ENCODE results near the gene NUCB1. TPM values are rescaled to one million over a fixed set of nuclear protein-coding genes. Genes with fewer than 3 reads are reported as not detected.

The NUCB1 gene
- total and polyA plus RNA-seq, 8 donors, result 68.9 to 503 (median 123) TPM

- 9 to 17% (median 13%) methylated on average over 19 of the region's 19 CpGs for WGBS, 5 donors
- Histone ChIP-seq H3K36me3 (peaks cover 18 to 37% (median 33%) of the 10 kb centered on the region in 4 donors), H3K4me1 (peaks cover 42 to 91% (median 67%) of the 10 kb centered on the region in 4 donors), H3K27ac (peak overlapping the region; percentile 93 to 97 (median 96)), H3K27me3 (no peaks in the 10 kb centered on the region), H3K4me3 (peak overlapping the region; percentile 77 to 98 (median 90)), H3K9me3 (no peaks in the 10 kb centered on the region)
- intact Hi-C loops (cut with DNase I; ENCODE audit: low total_unique reads), result no loop called here
- TF ChIP-seq EP300 (IDR thresholded peaks at IDR 0.05), result no peak
- no peak for TF ChIP-seq POLR2AphosphoS5 (IDR thresholded peaks at IDR 0.05)
- TF ChIP-seq, protein P1, sequence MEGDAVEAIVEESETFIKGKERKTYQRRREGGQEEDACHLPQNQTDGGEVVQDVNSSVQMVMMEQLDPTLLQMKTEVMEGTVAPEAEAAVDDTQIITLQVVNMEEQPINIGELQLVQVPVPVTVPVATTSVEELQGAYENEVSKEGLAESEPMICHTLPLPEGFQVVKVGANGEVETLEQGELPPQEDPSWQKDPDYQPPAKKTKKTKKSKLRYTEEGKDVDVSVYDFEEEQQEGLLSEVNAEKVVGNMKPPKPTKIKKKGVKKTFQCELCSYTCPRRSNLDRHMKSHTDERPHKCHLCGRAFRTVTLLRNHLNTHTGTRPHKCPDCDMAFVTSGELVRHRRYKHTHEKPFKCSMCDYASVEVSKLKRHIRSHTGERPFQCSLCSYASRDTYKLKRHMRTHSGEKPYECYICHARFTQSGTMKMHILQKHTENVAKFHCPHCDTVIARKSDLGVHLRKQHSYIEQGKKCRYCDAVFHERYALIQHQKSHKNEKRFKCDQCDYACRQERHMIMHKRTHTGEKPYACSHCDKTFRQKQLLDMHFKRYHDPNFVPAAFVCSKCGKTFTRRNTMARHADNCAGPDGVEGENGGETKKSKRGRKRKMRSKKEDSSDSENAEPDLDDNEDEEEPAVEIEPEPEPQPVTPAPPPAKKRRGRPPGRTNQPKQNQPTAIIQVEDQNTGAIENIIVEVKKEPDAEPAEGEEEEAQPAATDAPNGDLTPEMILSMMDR (IDR thresholded peaks at IDR 0.05), result no peak
- TF ChIP-seq POLR2A (IDR thresholded peaks at IDR 0.05), result no peak
- peak in 1 of 2 donors; percentile 56 for DNase-seq
Observed at GRCh38 chr19:48964205-48965039, 64.3 kb downstream of the NUCB1 start.

DNA sequence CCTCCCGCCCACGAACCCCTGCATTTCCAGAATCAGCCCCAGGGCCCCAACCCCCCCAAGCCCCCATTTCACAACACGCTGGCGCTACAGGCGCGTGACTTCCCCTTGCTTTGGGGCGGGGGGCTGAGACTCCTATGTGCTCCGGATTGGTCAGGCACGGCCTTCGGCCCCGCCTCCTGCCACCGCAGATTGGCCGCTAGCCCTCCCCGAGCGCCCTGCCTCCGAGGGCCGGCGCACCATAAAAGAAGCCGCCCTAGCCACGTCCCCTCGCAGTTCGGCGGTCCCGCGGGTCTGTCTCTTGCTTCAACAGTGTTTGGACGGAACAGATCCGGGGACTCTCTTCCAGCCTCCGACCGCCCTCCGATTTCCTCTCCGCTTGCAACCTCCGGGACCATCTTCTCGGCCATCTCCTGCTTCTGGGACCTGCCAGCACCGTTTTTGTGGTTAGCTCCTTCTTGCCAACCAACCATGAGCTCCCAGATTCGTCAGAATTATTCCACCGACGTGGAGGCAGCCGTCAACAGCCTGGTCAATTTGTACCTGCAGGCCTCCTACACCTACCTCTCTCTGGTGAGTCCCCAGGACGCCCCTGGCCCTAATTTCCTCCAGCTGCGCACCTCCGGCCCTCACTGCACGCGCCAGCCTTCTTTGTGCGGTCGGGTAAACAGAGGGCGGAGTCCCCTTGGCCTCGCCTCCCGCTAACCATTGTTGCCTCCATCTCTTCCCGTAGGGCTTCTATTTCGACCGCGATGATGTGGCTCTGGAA lies 65.1 kb downstream of the NUCB1 start, which contains the start of gene FTL:
TSS of gene FTL (plus strand) at position 270 of the 766 bp plus-strand sequence. CDS start at position 469, 199 bp downstream.
- WGBS, 5 donors, result 0% methylated on average over 39 to 52 of the region's 52 CpGs
- Histone ChIP-seq H3K9me3 (no peaks in the 10 kb centered on the region), H3K36me3 (peaks cover 26 to 45% (median 41%) of the 10 kb centered on the region in 4 donors), H3K4me1 (peaks cover 42 to 88% (median 66%) of the 10 kb centered on the region in 4 donors), H3K27me3 (no peaks in the 10 kb centered on the region), H3K27ac (peak within 1 kb of the TSS; percentile 93 to 97 (median 96)), H3K4me3 (peak within 1 kb of the TSS; percentile 77 to 98 (median 90))
- peak; percentile 99 for DNase-seq
- no peak for TF ChIP-seq EP300 (IDR thresholded peaks at IDR 0.05)
- TF ChIP-seq POLR2AphosphoS5 (IDR thresholded peaks at IDR 0.05), result peak; percentile 95 to 100 (median 100)
- peak in 2 of 4 donors; percentile 97 to 98 for TF ChIP-seq POLR2A (IDR thresholded peaks at IDR 0.05)
- intact Hi-C loops (cut with DNase I; ENCODE audit: low total_unique reads), result no loop called here

DNA sequence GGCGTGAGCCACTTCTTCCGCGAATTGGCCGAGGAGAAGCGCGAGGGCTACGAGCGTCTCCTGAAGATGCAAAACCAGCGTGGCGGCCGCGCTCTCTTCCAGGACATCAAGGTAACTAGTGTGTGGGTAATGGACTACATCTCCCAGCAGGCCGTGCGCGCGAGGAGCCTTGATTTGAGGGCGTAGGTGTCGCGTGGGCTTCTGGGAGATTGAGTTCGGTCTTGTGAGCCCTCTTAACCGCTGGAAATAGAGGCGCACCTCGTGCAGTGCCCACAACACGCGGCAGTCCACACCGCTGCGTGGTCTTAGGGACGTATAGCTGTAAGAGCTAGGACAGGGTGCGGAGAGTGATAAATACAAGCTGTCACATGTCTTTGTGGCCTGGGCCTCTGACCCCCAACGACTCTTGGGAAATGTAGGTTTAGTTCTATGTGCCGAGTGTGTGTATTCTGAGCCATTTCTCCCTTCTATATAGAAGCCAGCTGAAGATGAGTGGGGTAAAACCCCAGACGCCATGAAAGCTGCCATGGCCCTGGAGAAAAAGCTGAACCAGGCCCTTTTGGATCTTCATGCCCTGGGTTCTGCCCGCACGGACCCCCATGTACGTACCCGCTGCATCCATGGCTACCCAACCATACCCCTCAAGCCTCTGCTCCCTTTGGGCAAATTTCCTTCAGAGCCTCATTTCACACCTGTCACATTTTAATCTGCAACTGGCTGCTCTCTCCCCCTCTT lies 65.9 kb downstream of the NUCB1 start:
- TF ChIP-seq, protein P1 (IDR thresholded peaks at IDR 0.05), result no peak
- TF ChIP-seq POLR2AphosphoS5 (IDR thresholded peaks at IDR 0.05), result peak; percentile 1 to 86 (median 36)
- H3K27ac ChIP-seq, result peak overlapping the region; percentile 93 to 97 (median 96)
- H3K4me3 ChIP-seq, result peak overlapping the region; percentile 77 to 98 (median 90)
- no peaks in the 10 kb centered on the region for H3K27me3 ChIP-seq
- no peaks in the 10 kb centered on the region for H3K9me3 ChIP-seq
- 8 to 16% (median 8%) methylated on average over 16 to 36 of the region's 36 CpGs for WGBS, 5 donors
- H3K4me1 ChIP-seq, result peaks cover 42 to 88% (median 66%) of the 10 kb centered on the region in 4 donors
- intact Hi-C loops (cut with DNase I; ENCODE audit: low total_unique reads), result no loop called here
- peaks cover 31 to 50% (median 46%) of the 10 kb centered on the region in 4 donors for H3K36me3 ChIP-seq
- DNase-seq, result peak; percentile 87 to 95

- TF ChIP-seq POLR2A (IDR thresholded peaks at IDR 0.05) (peak in 1 of 4 donors; percentile 5), EP300 (IDR thresholded peaks at IDR 0.05) (no peak), POLR2AphosphoS5 (IDR thresholded peaks at IDR 0.05) (no peak)
- TF ChIP-seq, protein P1 (IDR thresholded peaks at IDR 0.05), result no peak
- whole genome bisulfite sequencing, 5 donors, result 67 to 76% (median 71%) methylated on average over 10 of the region's 10 CpGs
- H3K27me3 ChIP-seq, result no peaks in the 10 kb centered on the region
- peaks cover 31 to 56% (median 53%) of the 10 kb centered on the region in 4 donors for H3K36me3 ChIP-seq
- no peaks in the 10 kb centered on the region for H3K9me3 ChIP-seq
- H3K4me1 ChIP-seq, result peaks cover 42 to 85% (median 64%) of the 10 kb centered on the region in 4 donors
- peak overlapping the region; percentile 77 to 98 (median 90) for H3K4me3 ChIP-seq
- H3K27ac ChIP-seq, result peak overlapping the region; percentile 93 to 97 (median 96)
- intact Hi-C loops (cut with DNase I; ENCODE audit: low total_unique reads), result no loop called here
- no peak for DNase-seq
Observed at GRCh38 chr19:48966541-48967345, 66.6 kb downstream of the NUCB1 start.

Data from stomach (tissue), 9 donors.